ENCODE measurements around the gene ZNF436. TPM values are rescaled to one million over a fixed set of nuclear protein-coding genes. Genes with fewer than 3 reads are reported as not detected.
"Not testable (repeated sequence)": the region's sequence is repeated elsewhere in the genome, so short reads cannot be mapped to it uniquely, and the experiment has no call there.

Gene ZNF436
- total RNA-seq, 2 experiments from 2014 or later: 5.3 to 6.6 TPM

DNA sequence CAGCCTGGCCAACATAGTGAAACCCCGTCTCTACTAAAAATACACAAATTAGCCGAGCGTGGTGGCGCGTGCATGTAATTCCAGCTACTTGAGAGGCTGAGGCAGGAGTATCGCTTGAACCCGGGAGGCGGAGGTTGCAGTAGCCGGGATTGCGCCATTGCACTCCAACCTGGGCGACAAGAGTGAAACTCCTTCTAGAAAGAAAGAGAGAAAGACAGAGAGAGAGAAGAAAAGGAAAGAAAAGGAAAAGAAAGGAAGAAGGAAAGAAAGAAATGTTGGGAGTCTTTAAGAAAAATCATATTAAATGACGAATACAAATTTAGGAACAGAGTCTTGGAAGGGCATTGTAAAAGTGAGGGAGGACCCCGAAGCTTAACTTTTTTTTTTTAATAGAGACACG, 23.7 kb downstream of the ZNF436 start:
- Mint-ChIP-seq H3K27me3 (no peaks in the 10 kb centered on the region), H3K27ac (no peak overlapping the region), H3K36me3 (peaks cover 13% of the 10 kb centered on the region), H3K9me3 (ENCODE audit: low read depth) (no peaks in the 10 kb centered on the region), H3K4me1 (peaks cover 20% of the 10 kb centered on the region), H3K4me3 (no peak overlapping the region)
- ATAC-seq (no peak), DNase-seq (no peak)
- CTCF ChIA-PET: interaction anchor here (0.8 to 1.5 kb wide), 3 partner anchors 21 to 151 kb away, joined by 4 to 5 read pairs (median 4); no protein-coding TSS in a partner anchor

DNA sequence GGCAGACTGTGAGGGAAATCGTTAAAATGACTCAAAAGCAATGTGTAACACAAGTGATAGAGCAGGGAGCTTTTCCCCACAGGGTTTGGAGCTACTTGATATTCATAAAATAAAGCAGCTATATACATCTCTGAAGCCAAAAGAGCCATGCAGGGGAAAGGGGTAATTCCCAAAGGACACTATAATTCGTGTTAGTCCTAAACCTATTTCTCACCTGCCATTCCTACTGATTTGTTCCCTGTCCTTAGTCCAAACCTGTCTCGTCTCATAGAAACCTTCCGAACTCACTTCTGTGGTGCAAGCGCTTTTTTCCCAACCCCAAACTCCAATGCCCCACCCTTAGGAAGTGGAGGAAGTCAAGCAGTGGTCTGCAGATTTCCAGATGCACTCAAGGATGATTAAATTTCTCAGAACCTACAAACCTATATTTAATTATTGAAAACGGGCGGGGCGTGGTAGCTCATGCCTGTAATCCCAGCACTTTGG, 24.6 kb downstream of the ZNF436 start:
- CTCF ChIA-PET: interaction anchor here (0.6 to 1.6 kb wide), 9 partner anchors 10 to 347 kb away, joined by 3 to 16 read pairs (median 5); partner anchors contain the start of gene RPL11

DNA sequence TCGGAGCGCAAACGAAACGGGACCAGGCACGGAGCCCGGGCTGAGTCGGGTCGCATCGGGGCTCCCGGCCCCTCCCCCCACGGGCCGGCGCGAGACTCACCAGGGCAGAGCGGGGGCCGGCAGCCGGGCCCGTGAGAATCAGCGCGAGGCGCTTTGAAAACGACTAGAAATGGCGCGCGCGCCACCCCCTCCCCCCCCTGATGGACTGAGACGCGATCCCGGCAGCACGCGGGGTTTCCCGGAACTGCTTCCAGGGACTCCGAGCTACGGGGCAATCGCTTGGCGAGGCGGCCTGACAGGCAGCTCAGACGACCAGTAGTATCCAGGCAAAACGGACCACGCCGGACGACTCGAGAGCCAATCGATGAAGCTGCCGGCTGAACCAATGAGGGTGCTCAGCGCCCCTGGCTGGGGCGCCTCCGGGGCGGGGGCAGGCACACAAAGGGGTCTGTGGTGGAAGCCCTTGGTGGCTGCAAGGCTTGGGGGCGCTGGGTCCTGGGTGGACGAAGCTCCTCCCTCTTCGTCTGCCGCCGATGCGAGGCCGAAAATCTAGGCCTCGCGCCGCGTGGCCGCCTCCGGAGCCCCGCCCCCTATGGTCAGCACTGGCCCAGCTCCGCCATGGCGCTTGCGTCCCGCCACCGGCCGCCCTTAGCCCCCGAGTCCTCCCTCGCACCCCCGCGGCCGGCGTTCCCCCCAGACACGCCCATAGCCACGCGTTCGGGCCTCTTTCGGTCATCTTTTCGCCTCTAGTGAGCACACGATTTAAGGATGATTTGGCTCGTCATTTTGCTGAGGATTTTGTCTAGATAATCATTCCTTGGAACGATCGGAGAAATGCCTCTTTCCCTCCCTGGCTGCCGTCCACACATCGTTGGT, 25.3 kb downstream of the ZNF436 start, which contains the start of gene HNRNPR:
HNRNPR (minus strand) TSS at position 174 of the 876 bp plus-strand sequence. CDS start 3,276 bp downstream, outside the sequence.
- H3K27me3 Mint-ChIP-seq: no peaks in the 10 kb centered on the region
- no peaks in the 10 kb centered on the region for H3K9me3 Mint-ChIP-seq (ENCODE audit: low read depth)
- peak within 1 kb of the TSS; percentile 85 for H3K4me3 Mint-ChIP-seq
- H3K4me1 Mint-ChIP-seq: peaks cover 34% of the 10 kb centered on the region
- DNase-seq (peak; percentile 100), ATAC-seq (peak; percentile 97)
- peaks cover 20% of the 10 kb centered on the region for H3K36me3 Mint-ChIP-seq
- peak within 1 kb of the TSS; percentile 94 for H3K27ac Mint-ChIP-seq
- CTCF ChIA-PET: interaction anchor here (0.6 to 1.6 kb wide), 10 partner anchors 9 to 347 kb away, joined by 3 to 16 read pairs (median 4); partner anchors contain the start of gene RPL11

More for the DNA sequence above, 24.6 kb downstream of the ZNF436 start:
- no peak for DNase-seq
- Mint-ChIP-seq H3K4me3 (peak overlapping the region; percentile 85), H3K36me3 (peaks cover 17% of the 10 kb centered on the region), H3K27me3 (no peaks in the 10 kb centered on the region), H3K27ac (peak overlapping the region; percentile 88), H3K4me1 (peaks cover 29% of the 10 kb centered on the region), H3K9me3 (ENCODE audit: low read depth) (no peaks in the 10 kb centered on the region)
- ATAC-seq: no peak

- ATAC-seq: peak; percentile 14
- H3K27ac Mint-ChIP-seq: peak overlapping the region; percentile 94
- H3K4me1 Mint-ChIP-seq: peaks cover 41% of the 10 kb centered on the region
- peak overlapping the region; percentile 85 for H3K4me3 Mint-ChIP-seq
- no peaks in the 10 kb centered on the region for H3K9me3 Mint-ChIP-seq (ENCODE audit: low read depth)
- peaks cover 23% of the 10 kb centered on the region for H3K36me3 Mint-ChIP-seq
- DNase-seq: peak; percentile 61
- no peaks in the 10 kb centered on the region for H3K27me3 Mint-ChIP-seq
- CTCF ChIA-PET: interaction anchor here (0.9 to 1.6 kb wide), 6 partner anchors 8 to 294 kb away, joined by 3 to 16 read pairs (median 5); no protein-coding TSS in a partner anchor
These were observed 26.2 kb downstream of the ZNF436 start for GRCh38 chr1:23343221-23344110.

GRCh38 chr1:23341931-23342692, 27.5 kb downstream of the ZNF436 start:
- Mint-ChIP-seq H3K27ac (peak overlapping the region; percentile 94), H3K36me3 (peaks cover 32% of the 10 kb centered on the region), H3K4me1 (peaks cover 49% of the 10 kb centered on the region), H3K9me3 (ENCODE audit: low read depth) (no peaks in the 10 kb centered on the region), H3K4me3 (peak overlapping the region; percentile 85), H3K27me3 (no peaks in the 10 kb centered on the region)
- CTCF ChIA-PET: no interaction called here
- DNase-seq: no peak
- no peak for ATAC-seq

DNA sequence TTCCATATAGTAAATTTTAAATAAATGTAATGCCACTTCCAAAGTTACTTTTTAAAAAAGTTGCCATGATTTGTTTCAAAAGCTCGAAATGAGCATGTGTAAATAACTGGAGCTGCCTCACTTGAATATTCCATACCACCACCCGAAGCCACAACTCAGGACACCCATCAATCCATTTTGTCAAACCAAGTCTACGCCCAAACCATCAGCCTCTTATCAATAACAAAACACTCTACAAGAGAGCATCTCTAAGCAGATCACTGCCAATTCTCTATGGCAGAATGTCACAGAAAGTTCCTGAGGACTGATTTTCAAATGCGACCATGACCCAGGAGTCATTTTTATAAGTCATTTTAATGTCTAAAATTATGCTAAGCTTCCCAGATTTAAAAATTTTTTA, 30.0 kb downstream of the ZNF436 start:
- H3K27me3 Mint-ChIP-seq: no peaks in the 10 kb centered on the region
- peak overlapping the region; percentile 85 for H3K4me3 Mint-ChIP-seq
- DNase-seq (no peak), ATAC-seq (no peak)
- no peaks in the 10 kb centered on the region for H3K9me3 Mint-ChIP-seq (ENCODE audit: low read depth)
- no peak overlapping the region for H3K27ac Mint-ChIP-seq
- peaks cover 45% of the 10 kb centered on the region for H3K36me3 Mint-ChIP-seq
- peaks cover 46% of the 10 kb centered on the region for H3K4me1 Mint-ChIP-seq
- CTCF ChIA-PET: interaction anchor here (0.9 to 1.7 kb wide), 4 partner anchors 10 to 65 kb away, joined by 3 to 6 read pairs (median 4); no protein-coding TSS in a partner anchor

- no peak overlapping the region for H3K4me3 Mint-ChIP-seq
- peaks cover 54% of the 10 kb centered on the region for H3K36me3 Mint-ChIP-seq
- DNase-seq (no peak), ATAC-seq (no peak)
- H3K4me1 Mint-ChIP-seq: peaks cover 47% of the 10 kb centered on the region
- H3K9me3 Mint-ChIP-seq (ENCODE audit: low read depth): no peaks in the 10 kb centered on the region
- H3K27ac Mint-ChIP-seq: no peak overlapping the region
- no peaks in the 10 kb centered on the region for H3K27me3 Mint-ChIP-seq
- CTCF ChIA-PET: interaction anchor here (1.2 kb wide), 1 partner anchor 159 kb away, joined by 5 read pairs; no protein-coding TSS in a partner anchor
These were observed 31.8 kb downstream of the ZNF436 start for GRCh38 chr1:23337869-23338268.

DNA sequence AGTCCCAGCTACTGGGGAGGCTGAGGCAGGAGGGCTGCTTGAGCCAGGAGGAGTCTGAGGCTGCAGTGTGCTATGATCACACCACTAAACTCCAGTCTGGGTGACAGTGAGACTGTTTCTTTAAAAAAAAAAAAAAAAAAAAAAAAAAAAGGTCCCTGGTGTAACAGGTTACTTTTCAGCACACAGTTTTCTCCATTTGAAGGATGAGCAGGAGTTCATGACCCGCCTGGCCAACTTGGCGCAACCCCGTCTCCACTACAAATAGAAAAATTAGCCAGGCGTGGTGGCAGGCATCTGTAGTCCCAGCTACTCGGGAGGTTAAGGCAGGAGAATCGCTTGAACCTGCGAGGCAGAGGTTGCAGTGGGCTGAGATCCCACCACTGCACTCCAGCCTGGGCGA, 37.9 kb downstream of the ZNF436 start:
- Mint-ChIP-seq H3K27me3 (no peaks in the 10 kb centered on the region), H3K36me3 (peaks cover 70% of the 10 kb centered on the region), H3K27ac (peak overlapping the region; percentile 24), H3K4me1 (peaks cover 30% of the 10 kb centered on the region), H3K9me3 (ENCODE audit: low read depth) (no peaks in the 10 kb centered on the region), H3K4me3 (no peak overlapping the region)
- DNase-seq (no peak), ATAC-seq (no peak)
- CTCF ChIA-PET: no interaction called here

DNA sequence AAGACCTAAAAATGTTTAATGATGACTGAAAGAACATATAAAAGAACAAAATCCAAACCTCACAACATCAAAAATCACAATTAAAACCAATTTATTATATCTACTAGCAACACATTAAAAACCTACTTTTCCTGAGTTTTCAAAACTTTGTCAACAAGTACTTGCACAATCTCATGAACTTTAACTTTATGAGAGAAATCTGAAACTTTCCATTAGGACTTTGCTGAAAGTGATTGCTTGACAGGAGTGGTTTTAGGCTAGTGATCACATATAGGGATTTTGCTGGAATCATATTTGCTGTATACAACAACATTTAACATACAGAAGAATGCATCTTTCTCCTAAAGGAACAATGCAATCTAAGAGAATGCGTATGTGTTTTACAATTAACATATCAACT, 38.8 kb downstream of the ZNF436 start:
- ATAC-seq: no peak

DNA sequence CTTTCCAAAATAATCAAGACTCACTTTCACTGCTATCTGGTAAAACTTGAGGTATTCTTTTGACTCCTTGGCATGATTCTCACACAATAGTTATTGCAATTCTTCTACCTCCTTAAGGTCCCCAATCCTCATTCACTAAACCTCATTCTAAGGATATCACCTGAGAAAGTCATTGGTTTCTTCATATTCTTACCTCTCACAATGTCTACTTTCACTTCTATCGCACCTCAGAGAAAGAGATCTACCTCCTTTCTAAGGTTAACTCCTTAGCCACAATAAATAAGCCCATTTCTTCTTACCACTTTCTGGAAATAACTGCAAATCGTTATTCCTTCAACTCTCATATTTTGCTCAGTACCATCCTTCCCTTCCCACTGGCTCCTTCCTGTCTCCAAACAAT, 44.2 kb downstream of the ZNF436 start:
- no peak overlapping the region for H3K4me3 Mint-ChIP-seq
- CTCF ChIA-PET: interaction anchor here (0.8 kb wide), 2 partner anchors 9 to 10 kb away, joined by 3 read pairs; no protein-coding TSS in a partner anchor
- H3K27me3 Mint-ChIP-seq: no peaks in the 10 kb centered on the region
- H3K4me1 Mint-ChIP-seq: peaks cover 37% of the 10 kb centered on the region
- H3K36me3 Mint-ChIP-seq: peaks cover 66% of the 10 kb centered on the region
- DNase-seq (no peak), ATAC-seq (no peak)
- H3K27ac Mint-ChIP-seq: peak overlapping the region; percentile 41
- H3K9me3 Mint-ChIP-seq (ENCODE audit: low read depth): no peaks in the 10 kb centered on the region

More for the DNA sequence above, 38.8 kb downstream of the ZNF436 start:
- no peak overlapping the region for H3K27ac Mint-ChIP-seq
- no peak for DNase-seq
- peaks cover 75% of the 10 kb centered on the region for H3K36me3 Mint-ChIP-seq
- no peaks in the 10 kb centered on the region for H3K9me3 Mint-ChIP-seq (ENCODE audit: low read depth)
- peaks cover 35% of the 10 kb centered on the region for H3K4me1 Mint-ChIP-seq
- H3K27me3 Mint-ChIP-seq: no peaks in the 10 kb centered on the region
- H3K4me3 Mint-ChIP-seq: no peak overlapping the region
- CTCF ChIA-PET: no interaction called here

- DNase-seq (no peak), ATAC-seq (no peak)
- Mint-ChIP-seq H3K27me3 (no peaks in the 10 kb centered on the region), H3K27ac (no peak overlapping the region), H3K4me1 (peaks cover 25% of the 10 kb centered on the region), H3K9me3 (ENCODE audit: low read depth) (no peaks in the 10 kb centered on the region), H3K36me3 (peaks cover 65% of the 10 kb centered on the region), H3K4me3 (no peak overlapping the region)
- CTCF ChIA-PET: interaction anchor here (0.8 to 1.2 kb wide), 2 partner anchors 8 to 11 kb away, joined by 3 read pairs; no protein-coding TSS in a partner anchor
These were observed 46.9 kb downstream of the ZNF436 start for GRCh38 chr1:23322770-23323169.

DNA sequence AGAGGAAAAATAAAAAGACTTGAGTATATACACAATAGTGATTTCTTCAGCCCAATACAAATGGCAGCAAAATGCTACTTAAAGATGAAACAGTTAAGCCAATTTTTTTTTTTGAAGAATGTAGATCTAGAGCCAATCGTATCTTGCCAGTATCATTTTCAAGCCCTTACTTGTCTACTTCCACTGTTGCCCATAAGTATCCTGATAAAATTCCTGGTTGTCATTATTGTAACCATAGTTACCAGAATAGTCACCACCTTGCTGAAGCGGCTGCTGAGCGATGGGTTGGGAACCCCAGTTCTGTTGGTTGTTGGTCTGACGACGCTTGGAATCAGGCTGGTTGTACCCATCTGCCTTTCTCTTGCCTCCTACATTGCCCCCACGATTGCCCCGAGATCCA, 59.4 kb downstream of the ZNF436 start:
- H3K9me3 Mint-ChIP-seq (ENCODE audit: low read depth); DNase-seq; H3K4me1 Mint-ChIP-seq; H3K4me3 Mint-ChIP-seq; H3K27me3 Mint-ChIP-seq; CTCF ChIA-PET; H3K27ac Mint-ChIP-seq; ATAC-seq: not testable (repeated sequence)
- H3K36me3 Mint-ChIP-seq: peaks cover 45% of the 10 kb centered on the region
